Tibial nerve (tissue), 4 donors: ENCODE measurements around the gene PM20D1.
"Not testable (repeated sequence)": the region's sequence is repeated elsewhere in the genome, so short reads cannot be mapped to it uniquely, and the experiment has no call there.

Source experiments
- CTCF ChIP-seq, 5 experiments: fragments of 200-600 bp in 3 of 5; fragments of 450-650 bp in 2 of 5; sonication (generic) in 3 of 5; IDR thresholded peaks; one replicate each; pipeline ENCODE4 v1.5.1; 2016 to 2019; ENCODE audit warnings: antibody characterized with exemption in 5 of 5, mild to moderate bottlenecking in 3 of 5, moderate library complexity in 2 of 5
- EP300 ChIP-seq, 2 donors: sonication (generic); formaldehyde crosslinking; IDR thresholded peaks; one replicate each; pipeline ENCODE4 v1.6.1; 2017; ENCODE audit warnings: antibody characterized with exemption in 2 of 2, mild to moderate bottlenecking in 1 of 2
- POLR2A ChIP-seq, 2 donors: fragments of 450-650 bp; IDR thresholded peaks; one replicate each; pipeline ENCODE4 v1.6.1; 2017; ENCODE audit warnings: antibody characterized with exemption in 2 of 2, mild to moderate bottlenecking in 2 of 2, moderate library complexity in 2 of 2

GRCh38 chr1:205890631-205891030, 40.7 kb upstream of the PM20D1 start:
- not testable (repeated sequence) for TF ChIP-seq CTCF, POLR2A, EP300 (IDR thresholded peaks at IDR 0.05)
